GM10248 (cell line): ENCODE measurements around the gene PIEZO2.

Experiments
- CTCF ChIA-PET: fragments of 300-600 bp; sonication (Branson Sonifier 250); formaldehyde crosslinking; extraction: SDS; loops from one replicate; lab custom pipeline; 2021; ENCODE audit warnings: antibody characterized with exemption; lab: Yijun Ruan, JAX
- POLR2A ChIA-PET: fragments of 350-650 bp; sonication (Branson Sonifier 250); formaldehyde crosslinking; extraction: SDS; loops from one replicate; lab custom pipeline; 2020; ENCODE audit warnings: antibody characterized with exemption; lab: Yijun Ruan, JAX
- DNase-seq: peaks from one replicate; pipeline ENCODE4 v3.0.0; 2012; ENCODE audit errors: extremely low spot score
- TF ChIP-seq, protein P1 (sequence below): IDR thresholded peaks from 2 replicates; pipeline ENCODE4 v1.5.1; 2012; ENCODE audit warnings: mild to moderate bottlenecking, low read depth; ENCODE audit errors: extremely low read depth, missing control alignments, control extremely low read depth

PIEZO2 gene

DNA sequence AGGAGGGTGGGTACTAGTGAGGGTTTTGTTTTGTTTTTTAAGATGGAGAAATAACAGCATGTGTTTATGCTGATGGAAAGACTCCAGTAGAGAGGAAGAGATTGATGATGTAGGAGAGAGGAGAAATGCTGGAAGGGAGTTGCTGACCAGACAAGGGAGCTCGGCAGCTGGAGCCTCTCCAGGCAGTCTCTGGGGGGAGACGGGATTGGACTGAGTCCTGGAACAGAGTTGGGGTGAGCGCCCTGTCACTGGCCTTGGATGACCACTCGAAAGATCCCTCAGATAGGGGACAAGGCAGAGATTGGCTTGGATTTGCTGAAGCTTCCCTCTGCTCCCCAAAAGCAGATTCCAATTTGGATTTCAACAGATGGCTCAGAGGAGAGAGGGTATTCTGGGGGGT is 425.9 kb downstream of the PIEZO2 start:
- ChIA-PET POLR2A (no interaction called here), CTCF (no interaction called here)
- TF ChIP-seq, protein P1, sequence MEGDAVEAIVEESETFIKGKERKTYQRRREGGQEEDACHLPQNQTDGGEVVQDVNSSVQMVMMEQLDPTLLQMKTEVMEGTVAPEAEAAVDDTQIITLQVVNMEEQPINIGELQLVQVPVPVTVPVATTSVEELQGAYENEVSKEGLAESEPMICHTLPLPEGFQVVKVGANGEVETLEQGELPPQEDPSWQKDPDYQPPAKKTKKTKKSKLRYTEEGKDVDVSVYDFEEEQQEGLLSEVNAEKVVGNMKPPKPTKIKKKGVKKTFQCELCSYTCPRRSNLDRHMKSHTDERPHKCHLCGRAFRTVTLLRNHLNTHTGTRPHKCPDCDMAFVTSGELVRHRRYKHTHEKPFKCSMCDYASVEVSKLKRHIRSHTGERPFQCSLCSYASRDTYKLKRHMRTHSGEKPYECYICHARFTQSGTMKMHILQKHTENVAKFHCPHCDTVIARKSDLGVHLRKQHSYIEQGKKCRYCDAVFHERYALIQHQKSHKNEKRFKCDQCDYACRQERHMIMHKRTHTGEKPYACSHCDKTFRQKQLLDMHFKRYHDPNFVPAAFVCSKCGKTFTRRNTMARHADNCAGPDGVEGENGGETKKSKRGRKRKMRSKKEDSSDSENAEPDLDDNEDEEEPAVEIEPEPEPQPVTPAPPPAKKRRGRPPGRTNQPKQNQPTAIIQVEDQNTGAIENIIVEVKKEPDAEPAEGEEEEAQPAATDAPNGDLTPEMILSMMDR: no peak
- DNase-seq: no peak

DNA sequence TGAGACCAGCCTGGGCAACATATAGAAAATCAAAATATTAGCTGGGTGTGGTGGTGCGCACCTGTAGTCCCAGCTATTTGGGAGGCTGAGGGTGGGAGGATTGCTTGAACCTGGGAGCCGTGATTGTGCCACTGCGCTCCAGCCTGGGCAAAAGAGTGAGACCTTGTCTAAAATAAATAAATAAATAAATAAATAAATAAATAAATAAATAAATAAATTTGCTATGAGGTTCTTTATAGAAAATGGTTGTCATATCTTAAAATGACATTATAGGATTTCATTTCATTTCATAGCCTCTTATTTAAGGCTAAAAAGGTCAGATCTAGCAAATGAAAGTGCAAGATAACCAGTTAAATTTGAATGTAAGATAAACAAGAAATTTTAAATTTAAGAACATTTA is 430.6 kb downstream of the PIEZO2 start:
- TF ChIP-seq, protein P1: no peak
- ChIA-PET CTCF (no interaction called here), POLR2A (no interaction called here)
- DNase-seq: no peak

DNA sequence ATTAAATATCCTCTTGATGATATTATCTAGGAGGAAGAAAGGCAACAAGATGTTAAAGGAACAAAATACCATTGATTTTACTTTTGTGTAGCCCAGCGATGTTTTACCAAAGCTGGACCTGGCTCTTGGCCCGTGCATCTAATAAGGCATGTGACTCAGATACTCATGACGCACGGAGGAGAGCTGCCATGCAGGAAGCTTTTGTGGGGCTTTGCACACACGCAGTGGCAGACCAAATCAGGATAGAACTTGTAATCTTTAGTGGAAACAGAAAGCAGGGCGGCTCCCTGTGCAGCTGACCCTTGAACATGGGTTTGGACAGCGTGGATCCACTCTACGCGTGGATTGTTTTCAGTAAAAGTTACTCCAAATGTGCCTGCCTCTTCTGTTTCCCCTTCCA is 433.6 kb downstream of the PIEZO2 start:
- POLR2A ChIA-PET: no interaction called here
- DNase-seq: no peak
- TF ChIP-seq, protein P1: no peak
- CTCF ChIA-PET: interaction anchor here (1.1 to 1.6 kb wide), 2 partner anchors 12 to 154 kb away, joined by 3 to 4 read pairs; no protein-coding TSS in a partner anchor

DNA sequence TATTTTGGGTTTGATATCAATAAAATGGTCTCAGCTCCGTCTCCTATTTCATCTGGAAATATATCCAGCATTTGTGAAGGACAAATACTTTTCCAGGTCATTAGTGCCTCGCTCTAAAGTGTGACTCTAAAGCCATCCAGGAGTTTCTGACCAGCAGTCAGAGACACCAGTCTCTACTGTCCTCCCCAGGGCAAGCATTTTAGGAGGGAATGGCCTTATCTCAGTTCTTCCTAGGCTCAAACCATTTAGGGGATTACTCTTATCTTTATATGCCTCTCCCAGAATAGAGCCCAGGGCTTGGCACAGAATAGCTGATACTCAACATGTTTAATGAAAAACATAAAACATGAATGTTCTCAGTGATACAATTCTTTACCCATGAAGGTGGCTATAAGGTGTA is 436.0 kb downstream of the PIEZO2 start:
- no peak for DNase-seq
- TF ChIP-seq, protein P1: no peak
- ChIA-PET CTCF (interaction anchor here (1.0 to 1.4 kb wide), 3 partner anchors 20 to 154 kb away, joined by 3 read pairs; no protein-coding TSS in a partner anchor), POLR2A (no interaction called here)

DNA sequence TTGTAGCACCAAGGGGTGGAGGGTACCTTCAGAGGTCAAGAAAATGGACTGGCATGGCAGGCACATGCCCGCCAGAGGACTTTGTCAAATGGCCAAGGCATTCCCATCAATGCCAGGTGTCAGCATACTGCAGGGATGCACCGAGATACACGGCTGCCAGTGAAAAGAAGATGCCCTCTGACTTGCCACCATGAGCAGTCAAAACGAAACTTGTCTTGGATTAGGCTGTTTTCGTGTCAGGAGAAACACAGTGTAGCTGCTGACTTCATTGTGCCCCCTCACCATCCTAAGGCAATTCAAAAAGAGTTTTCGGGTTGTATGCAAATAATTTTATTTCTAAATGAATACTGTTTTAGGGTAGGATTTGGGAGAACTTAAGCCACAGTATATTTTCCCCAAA is 442.1 kb downstream of the PIEZO2 start:
- DNase-seq: no peak
- CTCF ChIA-PET: no interaction called here
- TF ChIP-seq, protein P1: no peak
- POLR2A ChIA-PET: no interaction called here

DNA sequence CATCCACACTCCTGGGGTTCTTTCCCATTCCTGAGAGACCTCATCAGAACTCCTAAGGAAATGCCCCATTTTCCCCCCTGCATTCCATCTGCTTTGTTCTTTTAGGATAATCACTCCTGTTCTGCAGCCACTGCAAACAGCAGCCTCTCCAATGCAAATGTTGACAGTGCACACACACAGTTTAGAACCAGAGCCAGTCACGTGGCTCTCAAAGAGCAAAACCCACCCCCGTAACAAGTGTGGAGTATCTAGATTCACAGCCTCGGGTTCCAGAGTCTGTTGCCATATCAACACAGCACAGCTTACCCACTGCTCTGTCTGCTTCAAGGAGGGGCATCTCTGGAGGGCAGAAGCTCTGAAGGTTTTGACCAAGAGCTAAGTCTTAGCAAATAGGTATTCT is 443.6 kb downstream of the PIEZO2 start:
- ChIA-PET CTCF (interaction anchor here (1.2 kb wide), 1 partner anchor 145 kb away, joined by 4 read pairs; no protein-coding TSS in a partner anchor), POLR2A (no interaction called here)
- TF ChIP-seq, protein P1: no peak
- DNase-seq: no peak

DNA sequence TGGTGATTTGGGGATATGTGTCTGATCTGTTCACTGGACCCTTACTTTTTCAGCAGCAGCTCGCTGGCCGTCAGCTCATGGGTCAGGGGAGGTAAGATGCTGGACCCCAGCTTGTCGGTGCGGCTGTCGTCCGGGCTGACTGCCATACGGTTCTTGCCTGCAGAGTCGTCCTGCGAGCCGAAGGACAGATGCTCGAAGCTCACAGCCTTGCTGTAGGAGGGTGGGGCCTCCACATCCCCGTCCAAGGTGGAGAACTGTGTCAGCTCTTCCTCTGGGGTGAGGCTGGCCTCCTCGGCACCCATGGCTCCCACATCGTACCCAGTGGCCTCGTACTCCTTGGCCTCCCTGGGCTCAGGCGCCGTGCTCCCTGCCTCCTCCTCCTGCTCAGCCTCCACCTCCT is 444.1 kb downstream of the PIEZO2 start:
- POLR2A ChIA-PET: no interaction called here

More for the DNA sequence above, 444.1 kb downstream of the PIEZO2 start:
- CTCF ChIA-PET: no interaction called here
- TF ChIP-seq, protein P1: no peak
- no peak for DNase-seq
